Type B pancreatic cell (in vitro differentiated cells): Measurements from ENCODE around the gene SSBP3. TPM values are rescaled to one million over a fixed set of nuclear protein-coding genes. Genes with fewer than 3 reads are reported as not detected.

Experiments used
- DNase-seq: peaks from one replicate; pipeline ENCODE4 v3.0.0; 2021; ENCODE audit warnings: mixed read lengths; ENCODE audit not compliant: unreplicated experiment; ENCODE audit errors: extremely low spot score
- H3K27ac Mint-ChIP-seq: 2 replicates; pipeline ENCODE4 v1.8.0; 2021; ENCODE audit warnings: mild to moderate bottlenecking, mixed read lengths
- H3K27me3 Mint-ChIP-seq: 2 replicates; pipeline ENCODE4 v1.8.0; 2021; ENCODE audit warnings: mixed read lengths
- H3K36me3 Mint-ChIP-seq: 2 replicates; pipeline ENCODE4 v1.8.0; 2021; ENCODE audit warnings: mixed read lengths
- H3K4me1 Mint-ChIP-seq: one replicate; pipeline ENCODE4 v1.8.0; 2021; ENCODE audit warnings: mixed read lengths; ENCODE audit not compliant: unreplicated experiment
- H3K4me3 Mint-ChIP-seq: 2 replicates; pipeline ENCODE4 v1.8.0; 2021; ENCODE audit warnings: mild to moderate bottlenecking, mixed read lengths
- H3K9me3 Mint-ChIP-seq: 2 replicates; pipeline ENCODE4 v1.8.0; 2021; ENCODE audit warnings: mixed read lengths
- CTCF ChIP-seq: fragments of 200-600 bp; sonication (generic); conservative IDR thresholded peaks from 2 replicates; pipeline ENCODE4 v1.5.0; 2021; ENCODE audit warnings: antibody characterized with exemption, mild to moderate bottlenecking
- total RNA-seq: library from RNA; stranded (reverse); gene quantifications from 2 replicates; pipeline ENCODE4 v1.2.1, GENCODE V29; 2021; ENCODE audit warnings: low replicate concordance

The SSBP3 gene
- total RNA-seq, 1 donor from 2014 or later, result 129 TPM

GRCh38 chr1:54310439-54311328 lies 95.5 kb downstream of the SSBP3 start:
- Mint-ChIP-seq H3K4me3 (peak overlapping the region; percentile 35), H3K4me1 (peaks cover 74% of the 10 kb centered on the region), H3K36me3 (peaks cover 7% of the 10 kb centered on the region), H3K27ac (peak overlapping the region; percentile 39), H3K9me3 (no peaks in the 10 kb centered on the region), H3K27me3 (no peaks in the 10 kb centered on the region)
- no peak for DNase-seq
- peak; percentile 70 for TF ChIP-seq CTCF

- DNase-seq, result no peak
- H3K4me3 Mint-ChIP-seq, result no peak overlapping the region
- no peaks in the 10 kb centered on the region for H3K9me3 Mint-ChIP-seq
- no peak for TF ChIP-seq CTCF
- H3K27me3 Mint-ChIP-seq, result no peaks in the 10 kb centered on the region
- H3K27ac Mint-ChIP-seq, result peak overlapping the region; percentile 53
- H3K36me3 Mint-ChIP-seq, result peaks cover 7% of the 10 kb centered on the region
- H3K4me1 Mint-ChIP-seq, result peaks cover 74% of the 10 kb centered on the region
Measured at GRCh38 chr1:54309631-54310366, 96.4 kb downstream of the SSBP3 start.

- Mint-ChIP-seq H3K4me3 (no peak overlapping the region), H3K4me1 (peaks cover 77% of the 10 kb centered on the region), H3K9me3 (no peaks in the 10 kb centered on the region), H3K27me3 (no peaks in the 10 kb centered on the region), H3K27ac (no peak overlapping the region), H3K36me3 (peaks cover 7% of the 10 kb centered on the region)
- TF ChIP-seq CTCF, result no peak
- DNase-seq, result no peak
Measured at GRCh38 chr1:54307305-54307704, 98.9 kb downstream of the SSBP3 start.

GRCh38 chr1:54305906-54306514 lies 100.2 kb downstream of the SSBP3 start:
- Mint-ChIP-seq H3K27me3 (no peaks in the 10 kb centered on the region), H3K4me1 (peaks cover 74% of the 10 kb centered on the region), H3K36me3 (peaks cover 7% of the 10 kb centered on the region), H3K9me3 (no peaks in the 10 kb centered on the region), H3K27ac (no peak overlapping the region), H3K4me3 (no peak overlapping the region)
- TF ChIP-seq CTCF, result no peak
- no peak for DNase-seq

- no peak for TF ChIP-seq CTCF
- peaks cover 73% of the 10 kb centered on the region for H3K4me1 Mint-ChIP-seq
- H3K27me3 Mint-ChIP-seq, result no peaks in the 10 kb centered on the region
- H3K36me3 Mint-ChIP-seq, result peaks cover 7% of the 10 kb centered on the region
- H3K9me3 Mint-ChIP-seq, result no peaks in the 10 kb centered on the region
- no peak overlapping the region for H3K27ac Mint-ChIP-seq
- no peak overlapping the region for H3K4me3 Mint-ChIP-seq
- no peak for DNase-seq
Measured at GRCh38 chr1:54304518-54304917, 101.7 kb downstream of the SSBP3 start.
